Measurements from ENCODE around the gene BOLA3.
"Not testable (repeated sequence)": the region's sequence is repeated elsewhere in the genome, so short reads cannot be mapped to it uniquely, and the experiment has no call there.

The BOLA3 gene

DNA sequence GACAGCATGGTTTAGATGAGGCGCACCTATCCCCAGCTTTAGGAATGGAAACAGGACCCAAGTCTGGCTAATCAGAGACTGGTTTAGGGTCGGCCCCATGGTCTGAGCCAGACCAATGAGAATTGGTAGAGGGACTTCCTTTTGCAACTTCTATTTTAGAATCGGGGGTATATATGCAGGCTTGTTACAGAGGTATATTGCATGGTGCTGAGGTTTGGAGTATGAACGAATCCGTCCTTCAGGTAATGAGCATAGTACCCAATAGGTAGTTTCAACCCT is 1.5 kb upstream of the BOLA3 start:
- DNase-seq (ENCODE audit: low read depth in 2 of 2), result no peak

DNA sequence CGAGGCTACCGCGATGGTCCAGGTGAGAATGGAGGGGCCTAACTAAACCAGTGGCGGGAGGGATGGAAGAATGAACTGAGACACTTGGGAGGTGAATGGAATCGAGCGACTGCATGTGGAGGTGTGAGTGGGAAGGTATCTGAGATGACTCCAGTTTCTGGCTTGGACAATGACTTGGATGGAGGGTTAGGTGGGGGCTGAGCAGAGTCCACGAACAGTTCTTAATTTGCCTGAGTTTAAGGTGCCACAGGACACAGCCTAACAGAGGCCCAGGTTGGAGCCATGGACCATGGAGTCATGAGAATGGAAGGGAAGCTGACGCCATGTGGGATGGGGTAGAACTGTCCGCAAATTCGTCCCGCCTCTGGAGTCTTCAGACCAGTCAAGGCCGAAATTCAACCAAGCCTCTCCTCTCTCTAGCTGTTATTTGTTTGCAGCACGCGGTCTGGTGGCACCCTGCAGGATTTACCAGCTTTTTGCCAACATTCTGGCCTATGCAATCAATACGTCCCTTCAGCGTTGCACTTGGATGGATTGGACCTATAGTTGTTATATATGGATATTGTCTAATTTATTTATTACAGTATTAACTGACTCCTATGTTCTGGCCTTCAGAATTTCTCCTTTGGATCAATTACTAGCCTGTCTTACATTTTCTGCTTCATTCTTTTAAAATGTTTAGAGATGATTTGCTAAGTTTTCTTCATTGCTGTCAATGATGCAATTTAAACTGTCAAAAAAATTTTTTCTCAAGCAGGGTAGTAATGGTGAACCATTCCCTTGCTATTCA is 940 bp upstream of the BOLA3 start:
- DNase-seq (ENCODE audit: low read depth in 2 of 2), result no peak

DNA sequence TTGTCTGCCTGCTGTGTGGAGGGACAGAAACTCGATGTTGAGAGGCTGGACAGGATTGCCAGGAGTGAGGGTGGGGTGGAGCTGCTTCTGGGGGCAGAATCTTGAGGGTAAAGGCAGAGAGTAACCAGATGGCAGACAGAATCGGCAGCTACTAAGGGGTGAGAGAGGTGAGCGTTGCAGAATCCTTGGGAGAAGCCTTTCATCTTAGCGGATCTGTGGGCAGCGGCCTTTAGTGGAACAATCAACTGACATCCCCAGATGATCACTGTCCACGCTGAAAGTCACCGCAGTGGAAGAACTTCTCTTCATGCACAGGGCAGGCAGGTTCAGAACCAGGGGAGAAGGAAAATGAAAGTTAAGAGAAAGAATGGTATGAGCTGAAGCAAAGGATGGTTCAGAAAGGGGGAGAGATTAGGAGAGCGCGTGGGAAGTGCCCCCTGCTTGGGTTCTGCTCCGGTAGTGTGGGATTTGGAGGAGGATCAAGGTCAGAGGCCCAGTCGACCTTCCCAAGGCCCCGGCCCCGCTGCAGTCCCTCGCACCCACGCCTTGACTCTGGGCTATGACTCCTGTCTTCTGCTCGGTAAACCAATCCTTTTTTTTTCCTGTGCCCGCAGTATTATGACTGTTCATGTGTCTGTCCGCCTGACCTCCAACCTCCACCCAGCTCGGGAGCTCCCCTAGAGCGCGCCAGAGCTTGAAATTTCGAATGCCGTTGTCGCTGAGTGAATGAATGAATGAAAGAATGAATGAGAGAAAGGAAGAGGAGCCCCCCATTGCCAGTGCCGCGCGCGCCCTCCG is 584 bp downstream of the BOLA3 start:
- no peak for DNase-seq (ENCODE audit: low read depth in 2 of 2)

DNA sequence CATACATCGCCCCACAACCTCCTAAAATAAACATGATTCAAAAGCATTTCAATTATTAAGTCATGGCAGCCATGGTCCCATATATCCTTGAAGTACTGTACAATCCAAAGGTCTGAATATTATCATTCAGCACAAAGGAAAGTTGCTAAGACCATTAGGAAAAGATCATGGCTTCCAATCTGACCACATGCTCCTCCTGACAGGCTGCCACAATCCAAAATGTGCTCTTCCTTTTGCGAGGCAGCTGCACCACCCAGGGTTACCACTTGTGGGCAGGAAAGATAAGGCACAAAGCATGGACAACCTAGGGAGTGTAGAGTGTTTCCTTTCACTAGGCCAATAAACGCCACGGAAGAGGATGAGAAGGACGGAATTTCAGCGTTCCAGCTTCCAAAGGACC is 5.4 kb downstream of the BOLA3 start:
- no peak for DNase-seq (ENCODE audit: low read depth in 2 of 2)

DNA sequence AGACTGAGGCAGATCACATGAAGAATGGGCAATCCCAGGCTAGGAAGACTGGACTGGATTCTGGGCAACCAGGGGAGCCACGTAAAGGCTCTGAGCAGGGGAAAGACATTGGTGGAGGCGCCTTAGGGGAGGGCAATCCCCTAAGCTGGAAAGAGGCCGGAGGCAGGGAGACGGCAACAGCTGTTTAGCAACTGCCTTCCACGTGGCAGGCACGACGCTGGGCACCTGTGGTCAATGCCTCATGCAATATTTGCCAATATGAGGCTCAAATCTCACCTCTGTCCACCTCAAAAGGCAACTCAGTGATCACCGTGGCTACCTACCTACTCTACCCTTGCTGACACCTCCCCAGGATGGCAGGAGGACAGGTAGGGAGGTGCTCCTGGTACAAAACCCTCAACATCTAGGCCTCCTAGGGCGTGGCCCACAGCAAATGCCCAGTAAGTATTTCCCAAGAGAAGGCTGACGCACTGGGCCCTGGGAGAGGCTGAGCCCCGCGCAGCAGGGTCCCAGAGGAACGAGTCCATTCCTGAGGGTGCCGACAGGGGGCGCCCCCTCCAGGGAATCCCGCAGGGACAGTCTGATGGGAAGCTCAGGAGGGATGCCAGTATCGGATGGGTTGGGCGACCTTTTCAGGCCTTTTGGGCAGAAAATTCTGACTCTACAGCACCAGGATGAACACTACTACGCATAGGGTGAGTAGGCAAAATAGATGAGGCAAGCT is 8.9 kb downstream of the BOLA3 start:
- no peak for DNase-seq (ENCODE audit: low read depth in 2 of 2)

DNA sequence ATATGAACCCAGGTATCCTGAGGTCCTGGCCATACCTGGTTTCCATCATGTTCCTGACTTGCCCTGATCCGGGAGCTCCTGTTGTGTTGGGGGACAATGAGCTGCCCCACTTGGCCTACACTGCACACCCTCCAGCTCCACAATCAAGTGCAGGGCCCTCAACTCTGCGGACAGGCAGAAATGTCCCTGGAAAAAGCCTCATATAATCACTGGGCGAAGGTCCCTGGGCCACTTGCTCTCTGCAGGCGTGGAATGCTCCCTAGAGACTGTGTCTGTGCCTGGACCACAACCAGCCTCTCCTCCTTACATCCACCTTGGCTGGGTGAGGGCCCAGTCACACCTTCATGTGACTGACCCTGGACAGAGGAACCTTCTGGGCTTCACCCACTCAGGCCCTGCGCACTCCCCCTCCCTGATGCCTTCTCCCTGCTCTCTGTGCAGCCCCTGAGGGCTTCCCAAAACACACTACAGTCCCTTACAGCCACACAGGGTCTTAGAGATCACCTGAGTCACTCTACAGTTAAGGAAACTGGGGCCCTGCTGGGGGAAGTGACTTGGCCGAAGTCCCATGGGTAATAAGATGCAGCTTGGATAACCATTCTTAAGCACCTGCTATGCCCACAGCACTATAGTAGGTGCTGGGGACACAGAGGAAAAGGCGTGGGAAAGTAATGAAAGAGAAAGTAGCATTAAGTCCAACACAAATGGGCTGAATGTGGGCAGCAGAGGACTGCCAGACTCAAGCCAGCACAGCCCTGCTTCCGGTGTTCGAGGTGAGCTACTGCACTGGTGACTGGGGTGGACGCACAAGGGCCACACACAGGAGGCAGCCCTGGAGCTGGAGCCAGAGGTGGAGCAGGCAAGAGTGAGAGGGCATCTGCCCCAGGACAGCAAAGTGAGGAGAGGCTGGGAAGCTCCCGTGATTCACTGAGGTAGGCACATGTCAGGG is 9.8 kb downstream of the BOLA3 start:
- DNase-seq (ENCODE audit: low read depth in 2 of 2), result no peak

DNA sequence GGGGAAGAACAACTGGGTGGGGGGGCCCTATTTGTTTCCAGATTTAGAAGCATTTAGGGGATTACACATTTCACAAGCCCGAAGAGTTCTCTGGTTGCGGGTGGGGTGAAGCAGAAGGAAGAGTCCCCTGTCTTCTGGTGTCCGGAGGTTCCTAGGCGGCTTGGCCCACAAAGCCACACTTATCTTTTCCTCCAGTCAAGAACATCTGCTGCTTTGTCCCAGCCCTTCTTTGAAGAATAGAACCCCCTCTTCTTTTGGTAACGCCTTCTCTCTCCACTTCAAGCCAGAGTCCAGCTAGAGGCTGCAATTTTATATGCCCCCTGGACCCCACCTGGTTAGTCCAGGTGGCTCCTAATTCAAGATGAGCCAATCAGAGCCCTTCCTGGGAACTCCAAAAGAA is 15.8 kb downstream of the BOLA3 start:
- no peak for DNase-seq (ENCODE audit: low read depth in 2 of 2)

DNA sequence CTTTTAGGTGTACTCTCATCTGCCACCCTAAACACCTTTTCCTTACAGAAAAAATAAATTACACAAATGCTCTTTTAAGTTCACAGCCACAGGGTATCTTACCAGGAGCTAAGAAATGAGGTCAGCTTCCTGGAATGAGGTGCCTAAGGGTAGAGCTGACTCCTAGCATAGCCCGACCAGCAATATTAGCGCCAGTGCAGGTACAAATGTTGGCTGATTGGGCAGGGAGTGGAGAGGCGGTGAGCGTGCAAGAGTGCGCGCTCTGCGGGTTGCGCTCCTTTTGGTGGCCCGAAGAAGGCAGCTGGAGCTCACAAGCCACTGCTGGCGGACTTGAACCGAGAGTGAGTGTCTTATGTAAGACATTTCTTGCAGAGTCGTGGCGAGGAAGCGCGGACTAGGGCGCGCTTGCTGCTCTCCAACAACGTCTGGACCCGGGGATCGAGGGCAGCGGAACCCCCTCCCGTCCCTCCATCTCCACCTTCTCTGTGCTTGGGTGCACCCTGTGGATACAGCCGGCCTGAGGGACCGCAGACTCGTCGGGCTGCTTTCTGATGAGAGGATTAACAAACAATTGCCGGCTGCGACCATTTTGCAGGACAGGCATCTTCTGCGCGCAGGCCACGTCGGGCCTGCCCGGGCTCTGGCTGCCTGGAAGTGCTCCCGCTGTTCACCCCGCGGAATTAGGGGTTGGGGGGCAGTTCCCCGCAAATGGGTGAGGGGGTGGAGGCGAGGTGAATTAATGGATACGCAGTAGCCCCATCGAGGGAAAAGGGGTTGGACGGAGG is 17.3 kb downstream of the BOLA3 start:
- no peak for DNase-seq (ENCODE audit: low read depth in 2 of 2)

DNA sequence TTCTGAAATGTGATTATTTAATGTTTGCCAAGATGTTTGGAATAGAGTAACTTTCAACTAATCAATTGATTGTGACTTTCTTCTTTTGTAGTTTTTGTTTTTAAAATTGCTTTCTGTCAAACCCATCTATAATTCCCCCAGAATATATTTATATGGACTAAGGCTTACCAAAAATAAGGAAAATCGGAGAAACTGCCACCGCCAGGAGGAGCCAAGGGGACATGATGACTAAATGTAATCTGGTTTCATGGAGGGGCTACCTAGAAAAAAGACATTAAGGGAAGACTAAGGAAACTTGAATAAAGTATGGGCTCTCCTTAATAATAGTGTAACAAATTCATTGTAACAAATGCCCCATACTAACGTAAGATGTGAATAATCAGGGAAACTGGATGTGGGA is 19.5 kb downstream of the BOLA3 start:
- DNase-seq (ENCODE audit: low read depth in 2 of 2), result no peak

DNA sequence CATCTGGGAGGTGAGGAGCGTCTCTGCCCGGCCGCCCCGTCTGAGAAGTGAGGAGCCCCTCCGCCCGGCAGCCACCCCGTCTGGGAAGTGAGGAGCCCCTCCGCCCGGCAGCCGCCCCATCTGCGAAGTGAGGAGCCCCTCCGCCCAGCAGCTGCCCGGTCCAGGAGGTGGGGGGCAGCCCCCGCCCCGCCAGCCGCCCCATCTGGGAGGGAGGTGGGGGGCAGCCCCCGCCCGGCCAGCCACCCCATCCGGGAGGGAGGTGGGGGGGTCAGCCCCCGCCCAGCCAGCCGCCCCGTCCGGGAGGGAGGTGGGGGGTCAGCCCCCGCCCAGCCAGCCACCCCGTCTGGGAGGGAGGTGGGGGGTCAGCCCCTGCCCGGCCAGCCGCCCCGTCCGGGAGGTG is 23.8 kb downstream of the BOLA3 start:
- not testable (repeated sequence) for DNase-seq (ENCODE audit: low read depth in 2 of 2)

DNA sequence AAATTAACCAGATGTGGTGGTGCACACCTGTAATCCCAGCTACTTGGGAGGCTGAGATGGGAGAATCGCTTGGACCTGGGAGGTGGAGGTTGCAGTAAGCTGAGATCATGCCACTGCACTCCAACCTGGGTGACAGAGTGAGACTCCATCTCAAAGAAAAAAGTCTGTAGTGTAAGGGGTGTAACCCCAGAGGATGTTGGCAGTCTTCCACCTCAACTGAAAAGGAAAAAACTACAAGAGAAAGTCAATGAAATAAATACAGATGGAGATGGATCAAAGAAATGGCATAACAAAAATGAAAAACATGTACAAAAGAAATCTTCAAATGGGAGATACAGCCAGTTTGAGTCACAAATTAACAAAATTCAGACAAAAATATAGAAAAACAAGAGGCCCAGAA is 25.9 kb downstream of the BOLA3 start:
- DNase-seq (ENCODE audit: low read depth in 2 of 2), result not testable (repeated sequence)

DNA sequence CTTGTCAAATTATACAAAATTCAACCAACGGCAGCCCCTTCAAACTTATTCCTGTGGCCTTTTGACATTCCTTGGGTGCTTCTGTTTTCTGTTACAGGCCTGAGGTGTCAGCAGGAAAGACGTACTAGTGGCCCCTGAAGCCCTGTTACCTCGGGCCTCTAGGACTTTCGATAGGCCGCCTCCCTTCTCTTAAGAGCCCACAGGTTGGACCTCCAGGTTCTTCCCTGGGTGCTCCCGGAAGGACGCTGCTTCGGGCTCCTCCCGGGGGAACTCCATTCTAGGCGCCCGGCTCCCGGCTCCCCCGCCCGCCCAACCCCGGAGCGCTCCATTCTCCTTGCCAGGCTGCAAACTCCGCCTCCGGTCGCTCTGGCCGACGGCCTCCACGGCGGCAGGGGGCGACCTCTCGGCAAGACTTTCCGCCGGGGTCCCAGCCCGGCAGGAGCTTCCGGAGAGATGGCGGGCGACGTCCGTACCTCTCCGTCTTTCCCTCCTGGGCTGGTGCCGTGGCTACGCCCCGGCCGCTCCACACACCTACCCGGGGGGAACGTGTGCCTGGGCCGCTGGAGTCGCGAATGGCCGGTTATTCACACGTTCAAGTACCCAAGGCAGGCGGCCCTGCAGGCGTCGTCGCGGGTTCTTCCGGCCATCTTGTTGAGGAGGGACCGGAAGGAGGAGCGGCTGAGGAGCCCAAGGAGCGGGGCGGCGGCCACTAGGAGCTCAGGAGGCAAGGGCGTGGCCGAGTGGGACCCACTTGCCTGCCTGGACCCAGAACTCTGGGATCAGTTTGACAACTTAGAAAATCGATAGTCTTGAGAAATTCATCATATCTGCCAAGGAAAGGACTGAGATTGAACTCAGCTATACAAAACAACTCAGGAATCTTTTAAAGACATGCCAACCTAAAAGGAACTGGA is 27.5 kb downstream of the BOLA3 start:
- peak; percentile 65 to 68 for DNase-seq (ENCODE audit: low read depth in 2 of 2)

DNA sequence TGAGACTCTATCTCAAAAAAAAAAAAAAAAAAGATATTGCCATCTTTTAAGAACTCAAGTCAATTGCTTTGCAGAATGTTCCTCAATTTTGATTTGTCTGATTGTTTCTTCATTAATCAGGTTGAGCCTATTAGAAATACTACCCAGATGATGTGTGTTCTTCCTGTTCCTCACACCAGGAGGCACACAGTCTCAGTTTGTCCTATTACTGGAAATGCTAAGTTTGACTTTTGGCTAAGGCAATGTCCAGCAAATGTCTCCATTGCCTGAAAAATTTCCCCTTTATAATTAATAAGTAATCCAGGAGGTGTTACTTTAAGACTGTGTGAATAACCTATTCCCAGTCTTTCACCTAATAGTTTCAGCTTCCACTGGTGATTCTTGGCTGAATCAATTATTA is 28.4 kb downstream of the BOLA3 start:
- no peak for DNase-seq (ENCODE audit: low read depth in 2 of 2)

DNA sequence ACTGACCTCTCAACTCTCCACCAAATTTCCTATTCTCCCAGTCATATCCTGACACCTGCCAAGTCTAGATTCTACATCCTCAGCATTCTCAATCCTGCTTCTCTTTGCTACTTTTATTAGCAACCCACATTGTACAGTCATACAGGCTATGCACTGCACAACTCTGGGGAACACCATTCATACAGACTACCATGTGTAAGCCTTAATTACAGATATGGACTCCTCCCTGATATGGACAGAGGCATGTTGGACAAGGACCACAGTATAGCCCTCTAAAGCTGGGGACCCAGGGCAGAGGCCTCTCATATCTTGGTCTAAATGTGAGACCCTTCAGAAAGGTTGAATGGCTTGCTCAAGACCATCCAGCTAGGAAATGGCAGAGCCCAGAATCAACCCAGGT is 36.3 kb downstream of the BOLA3 start:
- no peak for DNase-seq (ENCODE audit: low read depth in 2 of 2)

DNA sequence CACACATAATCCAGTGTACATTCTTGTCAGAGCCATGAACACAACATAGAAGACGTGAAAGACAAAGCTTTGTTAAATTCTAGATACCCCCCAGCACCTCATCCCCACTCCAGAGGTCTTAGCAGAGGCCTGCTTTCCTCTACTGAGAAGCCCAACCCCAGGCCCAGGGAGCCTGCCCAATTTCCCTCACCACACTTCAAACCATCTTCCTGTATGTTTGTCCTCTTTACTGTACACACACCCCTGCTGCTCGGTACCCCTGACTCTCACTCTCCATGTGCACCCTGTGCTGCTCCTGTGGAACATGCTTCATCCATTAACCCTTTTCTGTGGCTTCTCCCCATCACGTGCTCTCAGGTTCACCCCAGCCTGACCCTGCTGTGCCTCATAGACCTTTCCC is 37.2 kb downstream of the BOLA3 start:
- DNase-seq (ENCODE audit: low read depth in 2 of 2), result no peak

DNA sequence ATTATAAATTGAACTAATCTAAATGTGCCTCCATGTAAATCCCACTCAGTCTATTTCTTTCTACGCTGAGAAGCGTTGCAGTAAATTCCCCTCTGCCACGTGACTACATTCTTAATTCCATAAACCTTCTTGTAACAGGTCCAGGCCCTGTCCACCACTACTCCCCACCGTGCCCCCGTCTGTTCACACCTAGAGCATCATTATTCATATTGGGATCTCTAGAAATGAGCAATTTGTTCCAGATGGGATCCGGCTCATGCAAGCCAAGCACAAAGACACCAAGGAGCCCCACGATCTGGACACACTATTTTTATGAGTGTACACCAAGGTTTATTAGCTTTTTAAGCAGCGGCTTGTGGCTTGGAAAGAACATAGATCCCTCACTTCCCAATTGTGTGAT is 38.2 kb downstream of the BOLA3 start:
- DNase-seq (ENCODE audit: low read depth in 2 of 2), result no peak

DNA sequence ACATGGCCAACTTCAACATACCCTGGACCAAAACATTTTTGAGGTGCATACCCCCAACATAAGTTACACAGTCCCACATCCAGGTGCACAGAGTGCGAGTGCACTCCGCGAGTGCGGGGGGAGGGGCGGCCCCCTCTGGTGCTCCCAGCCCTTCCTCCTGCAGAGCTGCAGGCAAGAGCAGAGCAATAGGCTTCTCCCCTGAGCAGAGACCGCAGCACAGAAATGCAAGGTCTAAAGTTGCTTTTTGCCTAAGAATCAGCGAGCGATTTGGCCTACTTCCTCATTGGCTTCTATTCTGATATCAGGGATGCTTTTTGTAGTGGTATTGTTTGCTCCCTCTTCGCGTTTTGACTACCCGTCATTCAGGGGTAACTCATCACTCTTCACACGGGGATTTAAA is 40.6 kb downstream of the BOLA3 start:
- DNase-seq (ENCODE audit: low read depth in 2 of 2), result no peak

DNA sequence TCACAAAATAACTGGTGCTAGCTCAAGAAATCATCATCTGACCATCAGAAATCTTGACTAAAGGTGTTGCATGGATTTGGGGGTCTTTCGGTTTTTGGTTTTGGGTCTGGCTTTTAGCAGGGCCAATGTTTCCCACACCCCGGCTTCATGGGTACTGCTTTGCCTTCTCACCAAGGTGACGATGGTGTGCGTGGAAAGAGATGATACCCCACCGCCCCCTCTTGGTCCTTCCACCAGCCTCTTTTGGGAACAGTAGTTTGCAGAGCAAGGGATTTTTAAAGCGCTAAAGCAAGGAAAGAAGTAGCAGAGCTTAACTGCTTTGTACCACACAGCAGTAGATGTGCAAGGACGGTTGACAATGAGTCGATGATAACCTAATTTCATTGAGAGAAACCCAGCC is 42.3 kb downstream of the BOLA3 start:
- no peak for DNase-seq (ENCODE audit: low read depth in 2 of 2)

DNA sequence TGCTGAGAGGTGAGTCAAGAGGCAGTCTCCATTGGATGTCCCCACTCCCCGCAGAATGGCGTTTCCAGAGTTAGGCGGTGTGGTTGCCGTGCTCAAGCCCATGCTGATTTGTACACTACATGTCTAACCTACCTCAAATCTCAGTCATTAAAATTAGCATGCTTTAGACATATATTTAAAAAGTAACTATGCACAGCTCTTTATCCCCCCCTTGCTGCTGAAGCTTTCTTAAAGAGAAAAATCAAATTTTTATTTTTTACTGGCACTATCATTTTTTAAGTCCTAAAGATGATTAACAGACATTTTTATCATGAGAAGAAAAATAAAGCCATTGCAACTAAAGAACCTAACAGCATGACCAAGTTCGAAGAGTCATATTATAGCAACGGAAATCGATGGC is 42.9 kb downstream of the BOLA3 start:
- DNase-seq (ENCODE audit: low read depth in 2 of 2), result no peak

DNA sequence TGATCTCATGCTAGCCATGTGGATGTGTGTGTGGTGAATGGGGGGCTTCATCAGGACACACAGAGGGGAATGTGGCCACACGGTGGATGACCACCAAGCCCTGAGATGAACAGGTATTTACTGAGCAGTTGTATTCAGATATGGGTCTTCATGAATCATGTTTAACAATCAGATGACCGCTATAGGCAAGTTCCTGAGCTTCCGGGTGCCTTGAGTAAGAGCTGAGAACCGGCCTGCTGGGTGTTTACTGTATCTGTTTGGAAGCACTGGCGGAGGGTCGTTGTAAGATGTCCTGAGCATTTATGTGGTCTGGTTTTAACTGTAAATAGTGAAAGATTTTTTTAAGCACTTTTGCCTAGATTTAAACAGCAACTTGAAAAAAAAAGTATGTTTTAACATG is 43.9 kb downstream of the BOLA3 start:
- DNase-seq (ENCODE audit: low read depth in 2 of 2), result no peak
